ENCODE measurements around the gene CTDSP2. TPM values are rescaled to one million over a fixed set of nuclear protein-coding genes. Genes with fewer than 3 reads are reported as not detected.

CTDSP2 gene
- total and polyA plus RNA-seq, 2 donors (not counting 3 experiments of a cell fraction or from before 2014, with no cell fraction given), result 142 to 146 TPM

DNA sequence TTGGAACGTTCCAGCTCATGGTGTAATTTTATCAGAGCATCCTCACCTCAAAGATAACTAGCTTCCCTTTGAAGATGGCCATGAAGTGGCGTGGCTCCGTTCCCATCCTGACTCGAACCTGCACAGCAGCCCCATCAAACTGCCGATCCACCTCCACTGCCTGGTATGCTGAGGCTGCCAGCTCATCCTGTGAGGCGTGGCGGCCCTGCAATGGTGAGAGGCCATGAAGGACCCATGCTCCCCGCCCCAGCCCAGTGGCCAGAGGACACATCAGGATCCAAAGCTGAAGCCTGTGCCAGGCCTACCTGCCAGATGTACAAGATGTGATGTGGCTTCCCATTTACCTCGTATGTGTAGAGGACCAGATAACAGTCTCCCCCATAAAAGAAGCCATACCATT, 39.2 kb downstream of the CTDSP2 start:
- Histone ChIP-seq H3K27ac (ENCODE audit: insufficient read depth, low read depth, low read length) (no peak overlapping the region), H3K9ac (replicated peaks; ENCODE audit: extremely low read depth, insufficient read depth, low read length) (no peak overlapping the region), H3K9me1 (replicated peaks; ENCODE audit: control insufficient read depth, extremely low read depth, insufficient read depth, low read length) (no peaks in the 10 kb centered on the region), H2AFZ (ENCODE audit: low read depth, low read length) (no peak overlapping the region), H3K9me3 (replicated peaks; ENCODE audit: control insufficient read depth, insufficient read depth, low read length) (no peaks in the 10 kb centered on the region), H3K36me3 (ENCODE audit: control insufficient read depth in 2 of 2, extremely low read depth in 1 of 2, insufficient read depth in 2 of 2, low read length in 2 of 2) (peaks cover 0 to 8% of the 10 kb centered on the region in 2 experiments), H4K20me1 (replicated peaks; ENCODE audit: control insufficient read depth, extremely low read depth, insufficient read depth, low read length) (no peaks in the 10 kb centered on the region), H3K4me2 (ENCODE audit: insufficient read depth, low read length) (no peak overlapping the region), H3K4me1 (ENCODE audit: control insufficient read depth, extremely low read depth, insufficient read depth, low read length) (no peaks in the 10 kb centered on the region), H3K4me3 (replicated peaks in 1 of 3; ENCODE audit: insufficient read depth in 1 of 3, low read depth in 1 of 3, low read length in 3 of 3) (no peak overlapping the region), H3K27me3 (ENCODE audit: control insufficient read depth in 2 of 2, insufficient read depth in 2 of 2, low read length in 2 of 2) (no peaks in the 10 kb centered on the region), H3K79me2 (ENCODE audit: control insufficient read depth, insufficient read depth, low read length) (no peaks in the 10 kb centered on the region)
- POLR2A ChIA-PET, result no interaction called here
- CTCF ChIA-PET, result interaction anchor here (0.5 to 1.2 kb wide), 3 partner anchors 9 to 172 kb away, joined by 3 read pairs; no protein-coding TSS in a partner anchor
- intact Hi-C loops (cut with micrococcal nuclease) (no loop called here), dilution Hi-C loops (cut with MboI; ENCODE audit: extremely low pct_ligation_motif_present, low sequenced_read_pairs) (no loop called here)
- no peak for TF ChIP-seq CTCF (IDR thresholded peaks at IDR 0.05; ENCODE audit: extremely low read depth in 1 of 2, insufficient read depth in 1 of 2, low read depth in 1 of 2, low read length in 2 of 2)
- TF ChIP-seq FOS (IDR thresholded peaks at IDR 0.05; ENCODE audit: borderline replicate concordance, insufficient read depth, low read length), result no peak
- TF ChIP-seq POLR2A (IDR thresholded peaks at IDR 0.05; ENCODE audit: low read depth, low read length), result no peak
- FAIRE-seq, result no peak
- DNase-seq (ENCODE audit: low read depth, low spot score), result no peak
- BruUV-seq (replicated peaks), result no TSS peak

DNA sequence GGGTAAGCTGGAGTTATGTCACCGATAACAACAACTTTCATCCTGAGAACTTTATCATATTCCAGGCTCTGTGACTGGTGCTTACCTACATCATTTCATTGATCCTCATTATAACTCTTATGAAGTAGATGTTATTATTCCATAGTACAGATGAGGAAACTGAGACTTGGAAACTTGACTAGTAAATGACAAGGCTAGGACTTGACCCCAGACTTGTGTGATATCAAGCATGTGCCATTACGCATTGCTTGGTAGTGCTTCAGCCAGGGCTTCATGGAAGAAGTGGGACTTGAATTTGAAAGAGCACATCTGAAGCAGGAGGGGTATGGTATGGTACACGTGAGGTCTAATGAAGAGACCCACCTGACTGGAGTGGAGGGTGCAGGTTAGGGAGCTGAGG, 39.9 kb downstream of the CTDSP2 start:
- Histone ChIP-seq H3K4me1 (ENCODE audit: control insufficient read depth, extremely low read depth, insufficient read depth, low read length) (no peaks in the 10 kb centered on the region), H3K79me2 (ENCODE audit: control insufficient read depth, insufficient read depth, low read length) (no peaks in the 10 kb centered on the region), H2AFZ (ENCODE audit: low read depth, low read length) (no peak overlapping the region), H3K9me1 (replicated peaks; ENCODE audit: control insufficient read depth, extremely low read depth, insufficient read depth, low read length) (no peaks in the 10 kb centered on the region), H3K9me3 (replicated peaks; ENCODE audit: control insufficient read depth, insufficient read depth, low read length) (no peaks in the 10 kb centered on the region), H3K36me3 (ENCODE audit: control insufficient read depth in 2 of 2, extremely low read depth in 1 of 2, insufficient read depth in 2 of 2, low read length in 2 of 2) (peaks cover 0 to 13% of the 10 kb centered on the region in 2 experiments), H3K27me3 (ENCODE audit: control insufficient read depth in 2 of 2, insufficient read depth in 2 of 2, low read length in 2 of 2) (no peaks in the 10 kb centered on the region), H3K4me2 (ENCODE audit: insufficient read depth, low read length) (no peak overlapping the region), H3K27ac (ENCODE audit: insufficient read depth, low read depth, low read length) (no peak overlapping the region), H3K4me3 (replicated peaks in 1 of 3; ENCODE audit: insufficient read depth in 1 of 3, low read depth in 1 of 3, low read length in 3 of 3) (no peak overlapping the region), H4K20me1 (replicated peaks; ENCODE audit: control insufficient read depth, extremely low read depth, insufficient read depth, low read length) (no peaks in the 10 kb centered on the region), H3K9ac (replicated peaks; ENCODE audit: extremely low read depth, insufficient read depth, low read length) (no peak overlapping the region)
- BruUV-seq (replicated peaks), result no TSS peak
- DNase-seq (ENCODE audit: low read depth, low spot score), result no peak
- TF ChIP-seq EZH2 (IDR thresholded peaks at IDR 0.05; ENCODE audit: borderline replicate concordance, low read depth, low read length, severe bottlenecking) (no peak), JUN (IDR thresholded peaks at IDR 0.05; ENCODE audit: borderline replicate concordance, insufficient read depth, insufficient read length, low read depth) (no peak), MAX (IDR thresholded peaks at IDR 0.05; ENCODE audit: insufficient read depth, insufficient read length) (no peak), POLR2A (IDR thresholded peaks at IDR 0.05; ENCODE audit: low read depth, low read length) (no peak), GATA2 (IDR thresholded peaks at IDR 0.05; ENCODE audit: insufficient read depth, insufficient read length, low read depth, low read length) (no peak), MYC (IDR thresholded peaks at IDR 0.05; ENCODE audit: low read depth, low read length) (no peak), CTCF (IDR thresholded peaks at IDR 0.05; ENCODE audit: extremely low read depth in 1 of 2, insufficient read depth in 1 of 2, low read depth in 1 of 2, low read length in 2 of 2) (no peak), POLR2AphosphoS5 (IDR thresholded peaks at IDR 0.05; ENCODE audit: insufficient read depth, low read depth, low read length) (no peak), FOS (IDR thresholded peaks at IDR 0.05; ENCODE audit: borderline replicate concordance, insufficient read depth, low read length) (no peak)
- ChIA-PET CTCF (interaction anchor here (0.5 to 1.2 kb wide), 3 partner anchors 9 to 172 kb away, joined by 3 read pairs; no protein-coding TSS in a partner anchor), POLR2A (no interaction called here)
- no peak for FAIRE-seq
- dilution Hi-C loops (cut with MboI; ENCODE audit: extremely low pct_ligation_motif_present, low sequenced_read_pairs), result no loop called here
- intact Hi-C loops (cut with micrococcal nuclease), result no loop called here
